Sigmoid colon (tissue), 7 donors: ENCODE results near the gene TCHHL1. TPM values are rescaled to one million over a fixed set of nuclear protein-coding genes. Genes with fewer than 3 reads are reported as not detected.
"Not testable (repeated sequence)": the region's sequence is repeated elsewhere in the genome, so short reads cannot be mapped to it uniquely, and the experiment has no call there.

ENCODE experiments used
- DNase-seq: peaks from one replicate; pipeline ENCODE4 v3.0.0-alpha.2; 2019
- H3K27ac ChIP-seq, 4 donors: fragments of 200-600 bp; sonication (generic); one replicate each; pipeline ENCODE4 v1.5.1; 2016 to 2019; ENCODE audit warnings: mild to moderate bottlenecking in 1 of 4
- H3K27me3 ChIP-seq, 3 donors: fragments of 200-600 bp; sonication (generic); one replicate each; pipeline ENCODE4 v1.5.1; 2019; ENCODE audit warnings: mild to moderate bottlenecking in 1 of 3
- H3K36me3 ChIP-seq, 4 donors: fragments of 200-600 bp; sonication (generic); one replicate each; pipeline ENCODE4 v1.5.1; 2016 to 2019
- H3K4me1 ChIP-seq, 4 donors: fragments of 200-600 bp; sonication (generic); one replicate each; pipeline ENCODE4 v1.5.1; 2017 to 2019
- H3K4me3 ChIP-seq, 4 donors: fragments of 200-600 bp; sonication (generic); one replicate each; pipeline ENCODE4 v1.5.1; 2017 to 2019; ENCODE audit warnings: mild to moderate bottlenecking in 2 of 4, moderate library complexity in 1 of 4
- H3K9me3 ChIP-seq, 4 donors: fragments of 200-600 bp in 3 of 4; sonication (generic) in 3 of 4; one replicate each; pipeline versions ENCODE4 v1.5.1 to v1.6.1; 2013 to 2019
- CTCF ChIP-seq, 4 experiments: fragments of 450-650 bp in 3 of 4; fragments of 200-600 bp in 1 of 4; IDR thresholded peaks; one replicate each; pipeline ENCODE4 v1.5.1; 2016 to 2019; ENCODE audit warnings: antibody characterized with exemption in 4 of 4, mild to moderate bottlenecking in 3 of 4, moderate library complexity in 2 of 4
- EP300 ChIP-seq, 4 donors: sonication (generic); formaldehyde crosslinking; IDR thresholded peaks; one replicate each; pipeline ENCODE4 v1.6.1; 2017; ENCODE audit warnings: antibody characterized with exemption in 4 of 4
- POLR2A ChIP-seq, 2 donors: fragments of 450-650 bp; IDR thresholded peaks; one replicate each; pipeline ENCODE4 v1.6.1; 2016; ENCODE audit warnings: antibody characterized with exemption in 2 of 2, mild to moderate bottlenecking in 2 of 2, moderate library complexity in 2 of 2
- POLR2AphosphoS5 ChIP-seq, 4 donors: sonication (generic); formaldehyde crosslinking; IDR thresholded peaks; one replicate each; pipeline ENCODE4 v1.6.1; 2017; ENCODE audit warnings: antibody characterized with exemption in 4 of 4
- WGBS, 2 donors: extraction: QIAGEN DNeasy Blood & Tissue Kit; methylation state at CpG; one replicate each; pipeline ENCODE4 v1.1.7; 2013; 5-methylcytosine and 5-hydroxymethylcytosine counted together
- intact Hi-C: fragments of 100-400 bp; cut with DNase I; formaldehyde crosslinking; loops from one replicate; pipeline ENCODE4 v1.15.1; 2023
- polyA plus RNA-seq, 3 donors: library from polyadenylated mRNA; stranded (reverse); fragments of 200-250 nt; gene quantifications; one replicate each; pipeline ENCODE4 v1.2.3, GENCODE V29; 2013
- total RNA-seq, 4 donors: library from RNA; depleted of rRNA; stranded (reverse); fragments of >200 nt; gene quantifications; one replicate each; pipeline ENCODE4 v1.1.0, GENCODE V29; 2016
- donor health status: healthy with polysubstance abuse.
- donor health status: Bipolar disorder and iron deficiency.
- donor health status: healthy.

The TCHHL1 gene
- total and polyA plus RNA-seq, 7 donors = not detected

GRCh38 chr1:152084853-152085252 is 4.0 kb downstream of the TCHHL1 start:
- intact Hi-C loops = no loop called here
- 48 to 58% methylated on average over 1 of the region's 1 CpG for WGBS, 2 donors

GRCh38 chr1:152081026-152081425 is 7.8 kb downstream of the TCHHL1 start:
- DNase-seq, H3K4me1 ChIP-seq, intact Hi-C loops, H3K27me3 ChIP-seq, H3K4me3 ChIP-seq, H3K36me3 ChIP-seq, H3K9me3 ChIP-seq, H3K27ac ChIP-seq: not testable (repeated sequence)
- 91 to 94% methylated on average over 17 of the region's 17 CpGs for WGBS, 2 donors

More at GRCh38 chr1:152084853-152085252, 4.0 kb downstream of the TCHHL1 start:
- H3K27me3 ChIP-seq = peaks cover 0 to 19% (median 0%) of the 10 kb centered on the region in 3 donors
- H3K36me3 ChIP-seq = no peaks in the 10 kb centered on the region
- H3K4me3 ChIP-seq = no peak overlapping the region
- no peak overlapping the region for H3K27ac ChIP-seq
- no peak for TF ChIP-seq POLR2AphosphoS5 (IDR thresholded peaks at IDR 0.05)
- no peak for TF ChIP-seq EP300 (IDR thresholded peaks at IDR 0.05)
- no peak for TF ChIP-seq POLR2A (IDR thresholded peaks at IDR 0.05)
- TF ChIP-seq CTCF (IDR thresholded peaks at IDR 0.05) = no peak
- DNase-seq = no peak
- H3K4me1 ChIP-seq = no peaks in the 10 kb centered on the region
- no peaks in the 10 kb centered on the region for H3K9me3 ChIP-seq

- WGBS, 2 donors = 92 to 93% methylated on average over 17 of the region's 17 CpGs
- H3K4me1 ChIP-seq, H3K36me3 ChIP-seq, H3K4me3 ChIP-seq, DNase-seq, H3K9me3 ChIP-seq, H3K27me3 ChIP-seq, H3K27ac ChIP-seq, intact Hi-C loops: not testable (repeated sequence)
These were observed 8.4 kb downstream of the TCHHL1 start for GRCh38 chr1:152080494-152080893.

- H3K4me3 ChIP-seq = no peak overlapping the region
- H3K27me3 ChIP-seq = peaks cover 0 to 7% (median 0%) of the 10 kb centered on the region in 3 donors
- intact Hi-C loops = no loop called here
- no peaks in the 10 kb centered on the region for H3K4me1 ChIP-seq
- H3K27ac ChIP-seq = no peak overlapping the region
- WGBS, 2 donors = 88 to 89% methylated on average over 24 of the region's 24 CpGs
- H3K36me3 ChIP-seq = no peaks in the 10 kb centered on the region
- no peak for DNase-seq
- no peaks in the 10 kb centered on the region for H3K9me3 ChIP-seq
- TF ChIP-seq EP300 (IDR thresholded peaks at IDR 0.05) (no peak), POLR2A (IDR thresholded peaks at IDR 0.05) (no peak), CTCF (IDR thresholded peaks at IDR 0.05) (no peak), POLR2AphosphoS5 (IDR thresholded peaks at IDR 0.05) (no peak)
These were observed 9.9 kb downstream of the TCHHL1 start for GRCh38 chr1:152078831-152079441.

- Histone ChIP-seq H3K4me3 (no peak overlapping the region), H3K27me3 (peaks cover 0 to 5% (median 0%) of the 10 kb centered on the region in 3 donors), H3K27ac (no peak overlapping the region), H3K36me3 (no peaks in the 10 kb centered on the region), H3K4me1 (no peaks in the 10 kb centered on the region), H3K9me3 (no peaks in the 10 kb centered on the region)
- no peak for DNase-seq
- TF ChIP-seq CTCF (IDR thresholded peaks at IDR 0.05) = no peak
- no peak for TF ChIP-seq EP300 (IDR thresholded peaks at IDR 0.05)
- no peak for TF ChIP-seq POLR2AphosphoS5 (IDR thresholded peaks at IDR 0.05)
- TF ChIP-seq POLR2A (IDR thresholded peaks at IDR 0.05) = no peak
- intact Hi-C loops = no loop called here
- WGBS, 2 donors = 72 to 77% methylated on average over 3 of the region's 3 CpGs
These were observed 16.6 kb downstream of the TCHHL1 start for GRCh38 chr1:152072311-152072710.

GRCh38 chr1:152071123-152071522 is 17.7 kb downstream of the TCHHL1 start:
- TF ChIP-seq POLR2A (IDR thresholded peaks at IDR 0.05) (no peak), EP300 (IDR thresholded peaks at IDR 0.05) (no peak), CTCF (IDR thresholded peaks at IDR 0.05) (no peak), POLR2AphosphoS5 (IDR thresholded peaks at IDR 0.05) (no peak)
- Histone ChIP-seq H3K27ac (no peak overlapping the region), H3K27me3 (peaks cover 0 to 5% (median 0%) of the 10 kb centered on the region in 3 donors), H3K4me1 (no peaks in the 10 kb centered on the region), H3K4me3 (no peak overlapping the region), H3K9me3 (no peaks in the 10 kb centered on the region), H3K36me3 (no peaks in the 10 kb centered on the region)
- intact Hi-C loops = no loop called here
- DNase-seq = no peak
- WGBS, 2 donors = 58 to 74% methylated on average over 3 of the region's 3 CpGs
